SK-N-MC (cell line): Measurements from ENCODE around the gene SLC7A8.

Experiments used
- EZH2 ChIP-seq: fragments of 200-600 bp; sonication (generic); IDR thresholded peaks from one replicate; pipeline ENCODE4 v1.6.1; 2017; ENCODE audit warnings: antibody characterized with exemption
- POLR2AphosphoS5 ChIP-seq: IDR thresholded peaks from 2 replicates; pipeline ENCODE4 v1.6.1; 2012; ENCODE audit warnings: mild to moderate bottlenecking, low read depth, low read length, borderline replicate concordance

DNA sequence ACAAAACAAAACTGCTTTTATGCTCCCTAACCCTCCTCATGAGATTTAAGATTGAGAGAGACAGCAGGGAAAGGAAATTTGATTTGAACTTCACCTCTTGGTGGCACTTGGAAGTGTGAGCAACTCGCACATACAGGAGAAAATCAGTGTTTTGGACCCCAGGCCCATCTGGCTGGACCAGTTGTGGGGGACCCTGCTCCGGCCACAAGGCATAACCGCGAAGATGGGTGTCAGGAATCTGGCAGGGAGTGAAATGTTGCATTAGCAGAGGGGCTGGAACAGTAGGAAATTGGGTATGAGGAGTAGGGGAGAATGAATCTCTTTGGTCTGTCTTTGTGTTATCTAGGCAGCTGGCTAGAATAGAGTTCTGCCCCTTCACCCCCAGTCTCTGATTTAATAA is 79.9 kb downstream of the SLC7A8 start:
- TF ChIP-seq POLR2AphosphoS5 (no peak), EZH2 (no peak)
